ENCODE results near the gene HBM. TPM values are rescaled to one million over a fixed set of nuclear protein-coding genes. Genes with fewer than 3 reads are reported as not detected.

Gene HBM
- total and polyA plus RNA-seq, 10 of the 15 experiments (the other 5 are each of a cell fraction or from before 2014, with no cell fraction given), result 0.23 TPM; not detected in 9

GRCh38 chr16:119835-120491, 45.8 kb upstream of the HBM start:
- no peak for DNase-seq (ENCODE audit: low read depth, low spot score)
- Histone ChIP-seq H3K36me3 (ENCODE audit: control insufficient read depth in 2 of 2, insufficient read depth in 2 of 2, low read length in 1 of 2) (peaks cover 6 to 8% of the 10 kb centered on the region in 2 experiments; a peak in 3 of 4 replicates), H3K27ac (ENCODE audit: control insufficient read depth, insufficient read depth) (no peak overlapping the region), H3K4me3 (no peak overlapping the region), H4K20me1 (ENCODE audit: control insufficient read depth, insufficient read depth) (no peaks in the 10 kb centered on the region), H2AFZ (ENCODE audit: control insufficient read depth, low read depth, low read length) (no peak overlapping the region), H3K9ac (ENCODE audit: control insufficient read depth, insufficient read depth, low read length) (no peak overlapping the region), H3K9me3 (replicated peaks; ENCODE audit: control insufficient read depth, insufficient read depth, low read length) (no peaks in the 10 kb centered on the region), H3K79me2 (ENCODE audit: control insufficient read depth, insufficient read depth, low read length) (no peaks in the 10 kb centered on the region), H3K27me3 (replicated peaks in 1 of 2; ENCODE audit: control insufficient read depth in 2 of 2, insufficient read depth in 2 of 2, low read length in 1 of 2) (no peaks in the 10 kb centered on the region), H3K4me1 (ENCODE audit: control insufficient read depth, insufficient read depth, low read length) (no peaks in the 10 kb centered on the region), H3K4me2 (ENCODE audit: control insufficient read depth, insufficient read depth) (no peak overlapping the region)
- no peak for FAIRE-seq
- no peak for ATAC-seq
- ChIA-PET SMC1A (ENCODE audit: uncharacterized antibody, unreplicated experiment) (no interaction called here), POLR2A (interaction anchor here (0.8 to 1.0 kb wide), 2 partner anchors 11 to 13 kb away, joined by 3 read pairs; no protein-coding TSS in a partner anchor), CTCF (interaction anchor here (1.1 to 4.9 kb wide), 3 partner anchors 15 to 61 kb away, joined by 3 to 37 read pairs (median 4); no protein-coding TSS in a partner anchor), RAD21 (ENCODE audit: unreplicated experiment) (no interaction called here)
- in situ Hi-C loops (cut with MboI) (no loop called here), intact Hi-C loops (cut with micrococcal nuclease; ENCODE audit: unreplicated experiment) (no loop called here)
- no TSS peak for BruUV-seq (replicated peaks)
- WGBS (ENCODE audit: insufficient coverage, insufficient replicate concordance, low lambda C conversion rate, missing lambda C conversion rate), result 97% methylated on average over 3 of the region's 3 CpGs
- TF ChIP-seq NR2C2 (IDR thresholded peaks at IDR 0.05; ENCODE audit: borderline replicate concordance, control insufficient read depth, insufficient read length, low read depth) (no peak), CREB1 (IDR thresholded peaks at IDR 0.05; ENCODE audit: low read depth) (no peak), FOXM1 (IDR thresholded peaks at IDR 0.05; ENCODE audit: low read depth, low read length) (no peak), MEF2A (IDR thresholded peaks at IDR 0.05; ENCODE audit: insufficient read depth, low read depth, low read length) (no peak), KDM1A (IDR thresholded peaks at IDR 0.05; ENCODE audit: borderline replicate concordance) (no peak), RCOR1 (conservative IDR thresholded peaks at IDR 0.05; ENCODE audit: low read depth, low read length) (no peak), ATF3 (IDR thresholded peaks at IDR 0.05; ENCODE audit: borderline replicate concordance, extremely low read depth, low read depth, low read length) (no peak), PKNOX1 (IDR thresholded peaks at IDR 0.05) (no peak), RAD51 (IDR thresholded peaks at IDR 0.05) (no peak), POLR2AphosphoS5 (IDR thresholded peaks at IDR 0.05; ENCODE audit: low read length) (no peak)
- TF ChIP-seq, protein P1, sequence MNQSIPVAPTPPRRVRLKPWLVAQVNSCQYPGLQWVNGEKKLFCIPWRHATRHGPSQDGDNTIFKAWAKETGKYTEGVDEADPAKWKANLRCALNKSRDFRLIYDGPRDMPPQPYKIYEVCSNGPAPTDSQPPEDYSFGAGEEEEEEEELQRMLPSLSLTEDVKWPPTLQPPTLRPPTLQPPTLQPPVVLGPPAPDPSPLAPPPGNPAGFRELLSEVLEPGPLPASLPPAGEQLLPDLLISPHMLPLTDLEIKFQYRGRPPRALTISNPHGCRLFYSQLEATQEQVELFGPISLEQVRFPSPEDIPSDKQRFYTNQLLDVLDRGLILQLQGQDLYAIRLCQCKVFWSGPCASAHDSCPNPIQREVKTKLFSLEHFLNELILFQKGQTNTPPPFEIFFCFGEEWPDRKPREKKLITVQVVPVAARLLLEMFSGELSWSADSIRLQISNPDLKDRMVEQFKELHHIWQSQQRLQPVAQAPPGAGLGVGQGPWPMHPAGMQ (IDR thresholded peaks at IDR 0.05; ENCODE audit: borderline replicate concordance), result no peak
- TF ChIP-seq, protein P2, sequence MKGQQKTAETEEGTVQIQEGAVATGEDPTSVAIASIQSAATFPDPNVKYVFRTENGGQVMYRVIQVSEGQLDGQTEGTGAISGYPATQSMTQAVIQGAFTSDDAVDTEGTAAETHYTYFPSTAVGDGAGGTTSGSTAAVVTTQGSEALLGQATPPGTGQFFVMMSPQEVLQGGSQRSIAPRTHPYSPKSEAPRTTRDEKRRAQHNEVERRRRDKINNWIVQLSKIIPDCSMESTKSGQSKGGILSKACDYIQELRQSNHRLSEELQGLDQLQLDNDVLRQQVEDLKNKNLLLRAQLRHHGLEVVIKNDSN (IDR thresholded peaks at IDR 0.05; ENCODE audit: borderline replicate concordance, extremely low read length, insufficient read depth, low read depth, low read length), result no peak
- TF ChIP-seq, protein P3, sequence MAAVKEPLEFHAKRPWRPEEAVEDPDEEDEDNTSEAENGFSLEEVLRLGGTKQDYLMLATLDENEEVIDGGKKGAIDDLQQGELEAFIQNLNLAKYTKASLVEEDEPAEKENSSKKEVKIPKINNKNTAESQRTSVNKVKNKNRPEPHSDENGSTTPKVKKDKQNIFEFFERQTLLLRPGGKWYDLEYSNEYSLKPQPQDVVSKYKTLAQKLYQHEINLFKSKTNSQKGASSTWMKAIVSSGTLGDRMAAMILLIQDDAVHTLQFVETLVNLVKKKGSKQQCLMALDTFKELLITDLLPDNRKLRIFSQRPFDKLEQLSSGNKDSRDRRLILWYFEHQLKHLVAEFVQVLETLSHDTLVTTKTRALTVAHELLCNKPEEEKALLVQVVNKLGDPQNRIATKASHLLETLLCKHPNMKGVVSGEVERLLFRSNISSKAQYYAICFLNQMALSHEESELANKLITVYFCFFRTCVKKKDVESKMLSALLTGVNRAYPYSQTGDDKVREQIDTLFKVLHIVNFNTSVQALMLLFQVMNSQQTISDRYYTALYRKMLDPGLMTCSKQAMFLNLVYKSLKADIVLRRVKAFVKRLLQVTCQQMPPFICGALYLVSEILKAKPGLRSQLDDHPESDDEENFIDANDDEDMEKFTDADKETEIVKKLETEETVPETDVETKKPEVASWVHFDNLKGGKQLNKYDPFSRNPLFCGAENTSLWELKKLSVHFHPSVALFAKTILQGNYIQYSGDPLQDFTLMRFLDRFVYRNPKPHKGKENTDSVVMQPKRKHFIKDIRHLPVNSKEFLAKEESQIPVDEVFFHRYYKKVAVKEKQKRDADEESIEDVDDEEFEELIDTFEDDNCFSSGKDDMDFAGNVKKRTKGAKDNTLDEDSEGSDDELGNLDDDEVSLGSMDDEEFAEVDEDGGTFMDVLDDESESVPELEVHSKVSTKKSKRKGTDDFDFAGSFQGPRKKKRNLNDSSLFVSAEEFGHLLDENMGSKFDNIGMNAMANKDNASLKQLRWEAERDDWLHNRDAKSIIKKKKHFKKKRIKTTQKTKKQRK (IDR thresholded peaks at IDR 0.05; ENCODE audit: low read depth, low read length), result no peak
- TF ChIP-seq, protein P4, sequence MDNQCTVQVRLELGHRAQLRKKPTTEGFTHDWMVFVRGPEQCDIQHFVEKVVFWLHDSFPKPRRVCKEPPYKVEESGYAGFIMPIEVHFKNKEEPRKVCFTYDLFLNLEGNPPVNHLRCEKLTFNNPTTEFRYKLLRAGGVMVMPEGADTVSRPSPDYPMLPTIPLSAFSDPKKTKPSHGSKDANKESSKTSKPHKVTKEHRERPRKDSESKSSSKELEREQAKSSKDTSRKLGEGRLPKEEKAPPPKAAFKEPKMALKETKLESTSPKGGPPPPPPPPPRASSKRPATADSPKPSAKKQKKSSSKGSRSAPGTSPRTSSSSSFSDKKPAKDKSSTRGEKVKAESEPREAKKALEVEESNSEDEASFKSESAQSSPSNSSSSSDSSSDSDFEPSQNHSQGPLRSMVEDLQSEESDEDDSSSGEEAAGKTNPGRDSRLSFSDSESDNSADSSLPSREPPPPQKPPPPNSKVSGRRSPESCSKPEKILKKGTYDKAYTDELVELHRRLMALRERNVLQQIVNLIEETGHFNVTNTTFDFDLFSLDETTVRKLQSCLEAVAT (IDR thresholded peaks at IDR 0.05), result no peak

Data from GM12878 (cell line).